Activated CD4-positive, alpha-beta T cell treated with anti-CD3 and anti-CD28 coated beads for 24 hours (primary cell): Measurements from ENCODE around the gene SAXO2.
"Not testable (repeated sequence)": the region's sequence is repeated elsewhere in the genome, so short reads cannot be mapped to it uniquely, and the experiment has no call there.

Experiments used
- DNase-seq, 2 donors: peaks; one replicate each; pipeline ENCODE4 v3.0.0-alpha.2; 2020; ENCODE audit warnings: low read depth in 2 of 2

SAXO2 gene

GRCh38 chr15:82333603-82334553, 71.3 kb downstream of the SAXO2 start:
- DNase-seq: not testable (repeated sequence)
